K562 (cell line): Measurements from ENCODE around the gene UBQLN3. TPM values are rescaled to one million over a fixed set of nuclear protein-coding genes. Genes with fewer than 3 reads are reported as not detected.

Source experiments
- ATF3 ChIP-seq, 2 experiments: fragments of 450-650 bp in 1 of 2; sonication (generic) in 1 of 2; formaldehyde crosslinking in 1 of 2; IDR thresholded peaks in 1 of 2; conservative IDR thresholded peaks in 1 of 2; 2 replicates each; pipeline versions ENCODE4 v1.6.1 to v1.8.1; 2016 to 2023; ENCODE audit warnings: mild to moderate bottlenecking in 2 of 2, moderate library complexity in 2 of 2, inconsistent platforms in 1 of 2, missing genetic modification reagents in 1 of 2
- CBFA2T2 ChIP-seq: fragments of 450-650 bp; conservative IDR thresholded peaks from 2 replicates; pipeline ENCODE4 v1.6.1; 2017; ENCODE audit warnings: mild to moderate bottlenecking
- CBFB ChIP-seq: sonication (generic); formaldehyde crosslinking; IDR thresholded peaks from 2 replicates; pipeline ENCODE4 v1.4.0; 2020; ENCODE audit warnings: mild to moderate bottlenecking, missing genetic modification reagents
- CUX1 ChIP-seq: fragments of 200-800 bp; sonication (Bioruptor generic); IDR thresholded peaks from 2 replicates; pipeline ENCODE4 v1.6.1; 2016; ENCODE audit warnings: missing genetic modification characterization, missing compliant biosample characterization
- DACH1 ChIP-seq: fragments of 450-650 bp; IDR thresholded peaks from 2 replicates; pipeline ENCODE4 v1.6.1; 2018; ENCODE audit not compliant: partially characterized antibody
- E2F4 ChIP-seq: sonication (generic); formaldehyde crosslinking; IDR thresholded peaks from 2 replicates; pipeline ENCODE4 v1.8.0; 2022; ENCODE audit warnings: mild to moderate bottlenecking, low read depth, missing genetic modification reagents
- HMG20A ChIP-seq: fragments of 450-650 bp; formaldehyde crosslinking; conservative IDR thresholded peaks from 2 replicates; pipeline ENCODE4 v1.4.0; 2020; ENCODE audit warnings: mild to moderate bottlenecking, mixed read lengths
- MAFK ChIP-seq: IDR thresholded peaks from 2 replicates; pipeline ENCODE4 v1.6.1; 2011; ENCODE audit warnings: low read length, improper control_type of control experiment
- NONO ChIP-seq, 2 experiments: fragments of 200-400 bp in 1 of 2; fragments of 450-650 bp in 1 of 2; formaldehyde crosslinking in 1 of 2; IDR thresholded peaks; 2 replicates each; pipeline ENCODE4 v1.6.1; 2017; ENCODE audit warnings: low read depth in 2 of 2, mild to moderate bottlenecking in 2 of 2, moderate library complexity in 2 of 2, low read length in 1 of 2
- RBM22 ChIP-seq: fragments of 200-400 bp; formaldehyde crosslinking; IDR thresholded peaks from 2 replicates; pipeline ENCODE4 v1.6.1; 2018; ENCODE audit warnings: low read length, low read depth; ENCODE audit not compliant: poor library complexity, severe bottlenecking
- RFX7 ChIP-seq: fragments of 250-450 bp; sonication (Bioruptor Pico); IDR thresholded peaks from 2 replicates; pipeline ENCODE4 v1.5.1; 2021; ENCODE audit warnings: mild to moderate bottlenecking
- SMAD3 ChIP-seq: fragments of 450-650 bp; formaldehyde crosslinking; conservative IDR thresholded peaks from 2 replicates; pipeline ENCODE4 v1.4.0; 2020; ENCODE audit warnings: mild to moderate bottlenecking
- SNAPC5 ChIP-seq: fragments of 250-450 bp; sonication (Bioruptor Pico); IDR thresholded peaks from 2 replicates; pipeline ENCODE4 v1.8.0; 2021; ENCODE audit warnings: moderate library complexity, mild to moderate bottlenecking, inconsistent platforms
- TAF1 ChIP-seq: IDR thresholded peaks from 2 replicates; pipeline ENCODE4 v1.6.1; 2011; ENCODE audit warnings: mild to moderate bottlenecking, low read length, moderate library complexity; ENCODE audit not compliant: insufficient read depth, control insufficient read depth, severe bottlenecking; ENCODE audit errors: extremely low read depth
- XRCC5 ChIP-seq: fragments of 200-400 bp; formaldehyde crosslinking; IDR thresholded peaks from 2 replicates; pipeline ENCODE4 v1.6.1; 2017; ENCODE audit warnings: low read depth, mild to moderate bottlenecking, low read length
- ZBED1 ChIP-seq: IDR thresholded peaks from 2 replicates; pipeline ENCODE4 v1.6.1; 2014
- ZNF780A ChIP-seq: fragments of 250-450 bp; sonication (Bioruptor Pico); IDR thresholded peaks from 2 replicates; pipeline ENCODE4 v1.5.0; 2021; ENCODE audit warnings: mild to moderate bottlenecking
- polyA plus RNA-seq, 8 experiments: library from polyadenylated mRNA; depleted of rRNA in 4 of 8; stranded (reverse) in 5 of 8; unstranded in 3 of 8; fragments of >200 nt; fragmentation: Nextera tagmentation in 2 of 8; fragmentation: Illumina TruSeq in 1 of 8; extraction: Ambion mirVana in 2 of 8; extraction: Trizol in 1 of 8; gene quantifications; 2 replicates each; pipeline versions ENCODE4 v1.2.1 to v1.2.3, GENCODE V29; 2011 to 2014; ENCODE audit warnings: inconsistent platforms in 1 of 8, missing spikeins in 1 of 8
- total RNA-seq, 7 experiments: library from RNA; depleted of rRNA in 6 of 7; stranded (reverse); fragments of >200 nt in 6 of 7; fragmentation: Illumina TruSeq in 2 of 7; extraction: Trizol in 2 of 7; gene quantifications; 2 replicates each; pipeline versions ENCODE4 v1.2.1 to v1.2.3, GENCODE V29; 2011 to 2021; ENCODE audit warnings: low replicate concordance in 1 of 7
- TF ChIP-seq, protein P1 (sequence below), 2 experiments: IDR thresholded peaks; 2 replicates each; pipeline ENCODE4 v1.6.1; 2011; ENCODE audit warnings: borderline replicate concordance in 1 of 2, control low read depth in 1 of 2, low read depth in 1 of 2, low read length in 1 of 2, mild to moderate bottlenecking in 1 of 2, mixed read lengths in 1 of 2, moderate library complexity in 1 of 2; ENCODE audit not compliant: insufficient read depth in 1 of 2, insufficient read length in 1 of 2, poor library complexity in 1 of 2, severe bottlenecking in 1 of 2; ENCODE audit errors: extremely low read depth in 1 of 2

Gene UBQLN3
- total and polyA plus RNA-seq, 9 of the 15 experiments (the other 6 are each of a cell fraction or from before 2014, with no cell fraction given): 0.01 to 0.27 TPM; not detected in 7

DNA sequence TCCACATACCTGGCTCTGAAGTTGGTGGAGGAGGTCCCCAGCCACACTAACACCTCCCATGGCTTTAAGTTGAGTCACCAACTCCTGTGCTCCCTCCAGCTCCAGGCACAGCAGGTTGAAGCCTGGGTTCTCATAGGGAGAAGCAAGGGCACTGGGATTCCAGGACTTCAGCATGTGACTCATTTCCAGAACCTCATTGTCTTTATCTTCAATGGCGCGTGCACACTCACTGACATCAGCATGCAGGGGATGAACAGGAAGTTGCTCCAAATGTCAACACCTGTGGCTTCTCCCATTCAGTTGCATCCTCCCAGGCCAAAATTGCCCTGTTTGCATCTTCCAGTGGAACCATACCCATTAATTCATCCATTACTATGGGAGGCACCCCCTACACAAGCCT, 12.6 kb upstream of the UBQLN3 start (continued):
- TF ChIP-seq RBM22 (no peak), ZBED1 (no peak), ATF3 (IDR thresholded peaks at IDR 0.05) (peak; percentile 67), ATF3 (CRISPR knock-in tag; conservative IDR thresholded peaks at IDR 0.05) (no peak), XRCC5 (no peak), MAFK (no peak), CUX1 (CRISPR knock-in tag) (no peak), NONO (IDR thresholded peaks at IDR 0.05; ENCODE audit: low read depth in 2 of 2, low read length in 1 of 2) (no peak), CBFB (CRISPR knock-in tag) (no peak), HMG20A (no peak), E2F4 (CRISPR knock-in tag) (no peak), ZNF780A (CRISPR knock-in tag) (no peak), SNAPC5 (CRISPR knock-in tag) (no peak), DACH1 (no peak), TAF1 (no peak), SMAD3 (no peak), RFX7 (CRISPR knock-in tag) (no peak), CBFA2T2 (no peak)
- TF ChIP-seq, protein P1, sequence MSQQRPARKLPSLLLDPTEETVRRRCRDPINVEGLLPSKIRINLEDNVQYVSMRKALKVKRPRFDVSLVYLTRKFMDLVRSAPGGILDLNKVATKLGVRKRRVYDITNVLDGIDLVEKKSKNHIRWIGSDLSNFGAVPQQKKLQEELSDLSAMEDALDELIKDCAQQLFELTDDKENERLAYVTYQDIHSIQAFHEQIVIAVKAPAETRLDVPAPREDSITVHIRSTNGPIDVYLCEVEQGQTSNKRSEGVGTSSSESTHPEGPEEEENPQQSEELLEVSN (IDR thresholded peaks at IDR 0.05; ENCODE audit: borderline replicate concordance in 1 of 2, extremely low read depth in 1 of 2, insufficient read depth in 1 of 2, insufficient read length in 1 of 2, low read depth in 1 of 2, low read length in 1 of 2, poor library complexity in 1 of 2, severe bottlenecking in 1 of 2): no peak
